ENCODE results near the gene HLCS. TPM values are rescaled to one million over a fixed set of nuclear protein-coding genes. Genes with fewer than 3 reads are reported as not detected.
A peak's percentile ranks its signal among the peaks of the same experiment; 100 is the strongest.

The HLCS gene
- total RNA-seq, 2 donors from 2014 or later = 27.2 to 38.6 TPM

DNA sequence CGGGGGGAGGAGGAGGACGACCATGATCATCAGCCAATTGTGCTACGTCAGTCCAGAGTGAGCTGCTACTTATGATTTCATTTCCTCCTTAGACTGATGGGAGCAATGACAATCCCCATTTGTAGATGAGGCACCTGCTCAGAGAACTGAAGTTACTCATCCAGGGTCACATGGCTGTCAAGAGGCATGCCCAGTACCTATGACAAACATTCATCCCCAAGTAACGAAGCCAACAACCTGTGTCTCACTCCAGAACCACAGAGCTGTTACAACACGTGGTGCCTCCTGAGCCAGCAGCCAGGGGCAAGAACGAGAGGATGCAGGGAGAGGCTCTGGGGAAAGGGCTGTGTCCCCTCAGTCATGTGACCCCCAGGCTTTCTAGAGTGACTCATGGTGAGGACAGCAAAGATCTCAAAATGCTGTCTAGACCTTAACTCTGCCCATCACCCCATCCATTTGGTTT is 173.9 kb downstream of the HLCS start:
- TF ChIP-seq, protein P1, sequence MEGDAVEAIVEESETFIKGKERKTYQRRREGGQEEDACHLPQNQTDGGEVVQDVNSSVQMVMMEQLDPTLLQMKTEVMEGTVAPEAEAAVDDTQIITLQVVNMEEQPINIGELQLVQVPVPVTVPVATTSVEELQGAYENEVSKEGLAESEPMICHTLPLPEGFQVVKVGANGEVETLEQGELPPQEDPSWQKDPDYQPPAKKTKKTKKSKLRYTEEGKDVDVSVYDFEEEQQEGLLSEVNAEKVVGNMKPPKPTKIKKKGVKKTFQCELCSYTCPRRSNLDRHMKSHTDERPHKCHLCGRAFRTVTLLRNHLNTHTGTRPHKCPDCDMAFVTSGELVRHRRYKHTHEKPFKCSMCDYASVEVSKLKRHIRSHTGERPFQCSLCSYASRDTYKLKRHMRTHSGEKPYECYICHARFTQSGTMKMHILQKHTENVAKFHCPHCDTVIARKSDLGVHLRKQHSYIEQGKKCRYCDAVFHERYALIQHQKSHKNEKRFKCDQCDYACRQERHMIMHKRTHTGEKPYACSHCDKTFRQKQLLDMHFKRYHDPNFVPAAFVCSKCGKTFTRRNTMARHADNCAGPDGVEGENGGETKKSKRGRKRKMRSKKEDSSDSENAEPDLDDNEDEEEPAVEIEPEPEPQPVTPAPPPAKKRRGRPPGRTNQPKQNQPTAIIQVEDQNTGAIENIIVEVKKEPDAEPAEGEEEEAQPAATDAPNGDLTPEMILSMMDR (IDR thresholded peaks at IDR 0.05) = no peak
- no peak for TF ChIP-seq POLR2A (IDR thresholded peaks at IDR 0.05)
- 81 to 88% methylated on average over 4 to 6 of the region's 6 CpGs for WGBS, 2 donors
- Histone ChIP-seq H3K27ac (no peak overlapping the region), H3K36me3 (replicated peaks in 1 of 2; ENCODE audit: insufficient read depth in 1 of 2, low read depth in 2 of 2) (no peaks in the 10 kb centered on the region), H3K27me3 (no peaks in the 10 kb centered on the region), H3K4me1 (no peaks in the 10 kb centered on the region), H3K9me3 (no peaks in the 10 kb centered on the region), H3K4me3 (no peak overlapping the region)
- DNase-seq (no peak), ATAC-seq (no peak)
- intact Hi-C loops (cut with DNase I) = no loop called here

DNA sequence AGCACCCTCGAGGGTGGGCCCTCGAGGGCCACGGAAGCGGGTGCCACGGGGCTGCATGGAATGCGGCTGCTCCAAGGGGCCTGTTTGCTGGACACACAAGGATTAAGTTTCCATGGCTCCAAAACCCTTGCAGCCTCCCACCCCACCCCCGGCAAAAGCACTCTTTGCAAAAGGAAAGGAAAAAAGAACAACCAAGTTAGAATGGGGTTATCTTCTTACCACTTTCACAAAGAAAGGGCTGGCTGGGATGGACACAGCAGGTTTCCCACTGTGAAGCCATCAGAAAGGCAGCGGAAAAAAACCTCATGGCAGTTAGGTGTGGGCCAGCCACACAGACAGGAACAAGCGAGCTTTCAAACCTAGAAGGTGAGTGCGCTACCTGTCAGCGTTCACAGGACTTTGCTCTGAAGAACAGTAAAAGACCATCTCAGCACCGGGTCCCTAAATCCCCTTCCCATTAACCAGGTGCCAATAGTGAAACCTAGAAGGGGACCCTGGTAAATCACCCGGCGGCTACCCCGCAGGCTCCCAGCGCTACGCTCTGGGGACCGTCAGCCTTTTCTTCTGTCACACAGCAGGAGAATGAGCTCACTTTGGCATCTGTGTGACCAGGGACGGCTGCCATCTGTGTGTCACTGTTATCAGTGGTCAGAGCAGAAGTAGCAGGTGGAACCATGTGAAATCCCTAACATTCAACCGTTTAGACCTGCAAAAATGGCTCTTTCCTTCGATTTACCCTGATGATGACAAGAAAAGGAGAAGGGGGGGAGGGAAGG is 174.6 kb downstream of the HLCS start:
- ATAC-seq (no peak), DNase-seq (no peak)
- Histone ChIP-seq H3K27me3 (no peaks in the 10 kb centered on the region), H3K9me3 (no peaks in the 10 kb centered on the region), H3K27ac (peak overlapping the region in 1 of 4 donors; percentile 31), H3K4me3 (no peak overlapping the region), H3K4me1 (no peaks in the 10 kb centered on the region), H3K36me3 (replicated peaks in 1 of 2; ENCODE audit: insufficient read depth in 1 of 2, low read depth in 2 of 2) (no peaks in the 10 kb centered on the region)
- intact Hi-C loops (cut with DNase I) = no loop called here
- WGBS, 2 donors = 73 to 77% methylated on average over 13 to 21 of the region's 21 CpGs
- TF ChIP-seq POLR2A (IDR thresholded peaks at IDR 0.05) = no peak
- TF ChIP-seq, protein P1 (IDR thresholded peaks at IDR 0.05) = no peak

DNA sequence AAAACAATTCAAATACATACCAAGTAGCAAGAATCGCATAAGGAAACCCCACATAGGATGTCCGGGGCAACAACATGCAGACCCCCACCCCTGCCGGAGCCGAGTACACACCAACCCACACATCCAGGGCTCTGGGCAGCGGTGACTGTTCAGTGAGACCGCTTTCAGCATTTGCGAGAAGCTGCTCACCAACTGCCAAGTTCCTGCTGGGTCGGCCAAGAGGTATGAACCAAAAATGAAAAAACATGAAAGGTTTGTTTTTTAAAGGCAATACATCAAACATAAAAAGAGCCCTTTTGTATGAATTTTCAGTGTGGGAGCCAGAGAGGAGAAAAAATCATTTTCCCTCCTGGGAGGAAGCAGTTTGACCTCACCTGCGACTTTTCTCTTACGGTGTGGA is 175.3 kb downstream of the HLCS start:
- Histone ChIP-seq H3K27me3 (no peaks in the 10 kb centered on the region), H3K27ac (peak overlapping the region in 1 of 4 donors; percentile 31), H3K9me3 (no peaks in the 10 kb centered on the region), H3K36me3 (replicated peaks in 1 of 2; ENCODE audit: insufficient read depth in 1 of 2, low read depth in 2 of 2) (no peaks in the 10 kb centered on the region), H3K4me1 (no peaks in the 10 kb centered on the region), H3K4me3 (no peak overlapping the region)
- ATAC-seq (no peak), DNase-seq (no peak)
- no peak for TF ChIP-seq POLR2A (IDR thresholded peaks at IDR 0.05)
- TF ChIP-seq, protein P1 (IDR thresholded peaks at IDR 0.05) = no peak
- intact Hi-C loops (cut with DNase I) = no loop called here
- 64 to 75% methylated on average over 8 to 10 of the region's 10 CpGs for WGBS, 2 donors

DNA sequence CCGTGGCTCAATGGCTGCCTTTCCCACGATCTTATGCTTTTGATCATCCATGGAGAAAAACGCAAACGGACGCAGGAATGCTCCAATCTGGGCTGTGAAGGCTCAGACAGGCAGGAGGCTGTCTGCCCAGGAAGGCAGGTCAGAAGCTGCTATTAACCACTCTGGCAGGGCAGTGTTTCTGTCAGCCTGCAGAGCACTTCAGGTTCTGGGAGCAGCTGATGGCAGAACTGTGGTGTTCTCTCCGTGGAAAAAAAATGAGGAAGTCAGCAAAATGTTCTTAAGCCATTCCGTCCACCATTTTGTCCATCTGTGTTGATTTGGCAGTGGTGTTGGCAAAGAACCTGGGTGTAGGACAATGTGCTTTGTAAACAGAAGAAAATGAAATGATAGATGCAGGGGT is 175.9 kb downstream of the HLCS start:
- Histone ChIP-seq H3K9me3 (no peaks in the 10 kb centered on the region), H3K27me3 (no peaks in the 10 kb centered on the region), H3K27ac (peak overlapping the region in 1 of 4 donors; percentile 31), H3K4me1 (no peaks in the 10 kb centered on the region), H3K36me3 (replicated peaks in 1 of 2; ENCODE audit: insufficient read depth in 1 of 2, low read depth in 2 of 2) (no peaks in the 10 kb centered on the region), H3K4me3 (no peak overlapping the region)
- ATAC-seq = no peak
- 64 to 73% methylated on average over 7 of the region's 7 CpGs for WGBS, 2 donors
- DNase-seq = no peak
- TF ChIP-seq, protein P1 (IDR thresholded peaks at IDR 0.05) = no peak
- TF ChIP-seq POLR2A (IDR thresholded peaks at IDR 0.05) = no peak
- intact Hi-C loops (cut with DNase I) = no loop called here

Measured in body of pancreas (tissue), 4 donors.